GM23338 (cell line): ENCODE results near the gene NEK4. TPM values are rescaled to one million over a fixed set of nuclear protein-coding genes. Genes with fewer than 3 reads are reported as not detected.
A peak's percentile ranks its signal among the peaks of the same experiment; 100 is the strongest.

Experiments
- ATAC-seq: fragments of 200-7000 bp; cut with Tn5 transposase; 3 replicates; pipeline ENCODE4 v1.9.1; 2020
- DNase-seq: peaks from one replicate; pipeline ENCODE4 v3.0.0-alpha.2; 2015; ENCODE audit warnings: low spot score
- H2AFZ ChIP-seq: fragments of 200-600 bp; sonication (generic); 2 replicates; pipeline ENCODE4 v1.8.0; 2016; ENCODE audit warnings: antibody characterized with exemption, mild to moderate bottlenecking, moderate library complexity
- H3F3A ChIP-seq: fragments of 200-600 bp; sonication (generic); replicated peaks from 2 replicates; pipeline ENCODE4 v1.8.0; 2017; ENCODE audit warnings: antibody characterized with exemption, mixed run types, low read depth
- H3K27ac ChIP-seq: fragments of 200-600 bp; sonication (generic); 2 replicates; pipeline ENCODE4 v1.6.1; 2016; ENCODE audit warnings: low read depth
- H3K27me3 ChIP-seq: fragments of 200-600 bp; sonication (generic); 2 replicates; pipeline ENCODE4 v1.8.0; 2016; ENCODE audit warnings: mild to moderate bottlenecking, mixed run types, moderate library complexity; ENCODE audit not compliant: insufficient read depth
- H3K36me3 ChIP-seq: fragments of 200-600 bp; sonication (generic); 2 replicates; pipeline ENCODE4 v1.8.0; 2016; ENCODE audit warnings: mild to moderate bottlenecking; ENCODE audit not compliant: insufficient read depth
- H3K4me1 ChIP-seq: fragments of 200-600 bp; sonication (generic); 2 replicates; pipeline ENCODE4 v1.8.0; 2016; ENCODE audit warnings: mild to moderate bottlenecking, moderate library complexity; ENCODE audit not compliant: insufficient read depth
- H3K4me2 ChIP-seq: fragments of 200-600 bp; sonication (generic); 2 replicates; pipeline ENCODE4 v1.7.1; 2017; ENCODE audit warnings: mixed run types
- H3K4me3 ChIP-seq: fragments of 200-600 bp; sonication (generic); 2 replicates; pipeline ENCODE4 v1.6.1; 2016; ENCODE audit warnings: mixed run types
- H3K79me2 ChIP-seq: fragments of 200-600 bp; sonication (generic); replicated peaks from 2 replicates; pipeline ENCODE4 v1.8.0; 2017; ENCODE audit warnings: mild to moderate bottlenecking; ENCODE audit not compliant: insufficient read depth
- H3K9me2 ChIP-seq: fragments of 200-600 bp; sonication (generic); 2 replicates; pipeline ENCODE4 v1.8.0; 2017; ENCODE audit not compliant: insufficient read depth
- H4K20me1 ChIP-seq: fragments of 200-600 bp; sonication (generic); replicated peaks from 2 replicates; pipeline ENCODE4 v1.8.0; 2017; ENCODE audit warnings: mild to moderate bottlenecking; ENCODE audit not compliant: insufficient read depth
- H3K27ac Mint-ChIP-seq: 2 replicates; pipeline ENCODE4 v1.8.0; 2020; ENCODE audit warnings: inconsistent platforms, mild to moderate bottlenecking, moderate library complexity, mixed read lengths
- H3K27me3 Mint-ChIP-seq: 3 replicates; pipeline ENCODE4 v1.8.0; 2022; ENCODE audit warnings: low read depth, mild to moderate bottlenecking, moderate library complexity, mixed read lengths, inconsistent platforms; ENCODE audit not compliant: insufficient read depth, poor library complexity
- H3K36me3 Mint-ChIP-seq: 3 replicates; pipeline ENCODE4 v1.8.0; 2021; ENCODE audit warnings: low read depth, mild to moderate bottlenecking, inconsistent platforms, moderate library complexity, mixed read lengths
- H3K4me1 Mint-ChIP-seq: 3 replicates; pipeline ENCODE4 v1.8.0; 2020; ENCODE audit warnings: mild to moderate bottlenecking, inconsistent platforms, mixed read lengths
- H3K4me3 Mint-ChIP-seq: 3 replicates; pipeline ENCODE4 v1.8.0; 2021; ENCODE audit warnings: moderate library complexity, mild to moderate bottlenecking, inconsistent platforms, mixed read lengths
- H3K9me3 Mint-ChIP-seq: 3 replicates; pipeline ENCODE4 v1.8.0; 2020; ENCODE audit warnings: moderate library complexity, mild to moderate bottlenecking, inconsistent platforms, mixed read lengths
- CREB1 ChIP-seq: fragments of 250-450 bp; sonication (Bioruptor Pico); IDR thresholded peaks from 2 replicates; pipeline ENCODE4 v1.5.0; 2020; ENCODE audit warnings: low read depth, mild to moderate bottlenecking, moderate library complexity
- CTCF ChIP-seq, 2 experiments: fragments of 200-600 bp in 1 of 2; sonication (generic) in 1 of 2; conservative IDR thresholded peaks; 2 replicates each; pipeline versions ENCODE4 v1.5.1 to v1.6.1; 2016 to 2017; ENCODE audit warnings: antibody characterized with exemption in 2 of 2, low read depth in 2 of 2, mild to moderate bottlenecking in 2 of 2, moderate library complexity in 1 of 2
- EZH2 ChIP-seq: fragments of 200-600 bp; sonication (generic); IDR thresholded peaks from one replicate; pipeline ENCODE4 v1.8.0; 2017; ENCODE audit warnings: antibody characterized with exemption, mild to moderate bottlenecking, low read depth; ENCODE audit not compliant: unreplicated experiment
- EZH2phosphoT487 ChIP-seq: fragments of 200-600 bp; sonication (generic); IDR thresholded peaks from one replicate; pipeline ENCODE4 v1.8.1; 2018; ENCODE audit warnings: antibody characterized with exemption; ENCODE audit not compliant: unreplicated experiment
- JUNB ChIP-seq: IDR thresholded peaks from one replicate; pipeline ENCODE4 v1.6.1; 2016; ENCODE audit warnings: antibody characterized with exemption; ENCODE audit not compliant: unreplicated experiment
- NANOG ChIP-seq: IDR thresholded peaks from 2 replicates; pipeline ENCODE4 v1.6.1; 2016; ENCODE audit warnings: antibody characterized with exemption, borderline replicate concordance
- POLR2AphosphoS5 ChIP-seq: IDR thresholded peaks from 2 replicates; pipeline ENCODE4 v1.6.1; 2016; ENCODE audit warnings: antibody characterized with exemption, low read depth
- REST ChIP-seq: IDR thresholded peaks from one replicate; pipeline ENCODE4 v1.6.1; 2018; ENCODE audit warnings: antibody characterized with exemption; ENCODE audit not compliant: unreplicated experiment
- STAT1 ChIP-seq: IDR thresholded peaks from one replicate; pipeline ENCODE4 v1.6.1; 2016; ENCODE audit warnings: antibody characterized with exemption; ENCODE audit not compliant: unreplicated experiment
- ZNF114 ChIP-seq: fragments of 250-450 bp; sonication (Bioruptor Pico); IDR thresholded peaks from 2 replicates; pipeline ENCODE4 v1.5.0; 2020; ENCODE audit warnings: mild to moderate bottlenecking, moderate library complexity
- ZNF462 ChIP-seq: fragments of 250-450 bp; sonication (Bioruptor Pico); IDR thresholded peaks from 2 replicates; pipeline ENCODE4 v1.5.0; 2020; ENCODE audit warnings: mild to moderate bottlenecking, moderate library complexity
- polyA plus RNA-seq: library from polyadenylated mRNA; unstranded; fragments of >200 nt; fragmentation: Nextera tagmentation; extraction: Ambion mirVana; gene quantifications from 2 replicates; pipeline ENCODE4 v1.2.1, GENCODE V29; 2016
- total RNA-seq: library from RNA; depleted of rRNA; stranded (reverse); fragments of >200 nt; shearing (Covaris generic); gene quantifications from 2 replicates; pipeline ENCODE4 v1.2.3, GENCODE V29; 2014

The NEK4 gene
- total and polyA plus RNA-seq, 2 experiments from 2014 or later, result 8.6 to 42.7 TPM

- TF ChIP-seq REST (no peak), EZH2phosphoT487 (no peak), JUNB (no peak), ZNF114 (CRISPR knock-in tag) (no peak), NANOG (no peak), EZH2 (no peak), CREB1 (CRISPR knock-in tag) (peak; percentile 72), STAT1 (no peak), POLR2AphosphoS5 (peak; percentile 88)
These were observed 64.8 kb downstream of the NEK4 start, which contains the start of the genes GLT8D1 and SPCS1 (continued) for GRCh38 chr3:52705688-52706686.

- Histone ChIP-seq H4K20me1 (peaks cover 15% of the 10 kb centered on the region), H3K9me2 (no peaks in the 10 kb centered on the region), H3K4me2 (peak overlapping the region; percentile 100), H3K36me3 (peaks cover 14% of the 10 kb centered on the region), H3K79me2 (peaks cover 50% of the 10 kb centered on the region), H3K27ac (no peak overlapping the region), H3K27me3 (no peaks in the 10 kb centered on the region), H3K4me1 (peaks cover 10% of the 10 kb centered on the region), H3K4me3 (peak overlapping the region; percentile 99), H3F3A (peaks cover 3% of the 10 kb centered on the region; the same call in 1 of the 2 replicates), H2AFZ (peak overlapping the region; percentile 98)
- DNase-seq (no peak), ATAC-seq (no peak; the same call in 2 of the 3 replicates)
- Mint-ChIP-seq H3K27ac (no peak overlapping the region), H3K36me3 (peaks cover 16% of the 10 kb centered on the region), H3K4me1 (peaks cover 13% of the 10 kb centered on the region), H3K4me3 (peak overlapping the region; percentile 99), H3K9me3 (no peaks in the 10 kb centered on the region), H3K27me3 (peaks cover 14% of the 10 kb centered on the region)
- TF ChIP-seq ZNF114 (CRISPR knock-in tag) (no peak), NANOG (no peak), POLR2AphosphoS5 (no peak), STAT1 (no peak), CREB1 (CRISPR knock-in tag) (no peak), EZH2phosphoT487 (no peak), CTCF (conservative IDR thresholded peaks at IDR 0.05; ENCODE audit: low read depth in 2 of 2) (no peak), ZNF462 (CRISPR knock-in tag) (no peak)
These were observed 65.4 kb downstream of the NEK4 start for GRCh38 chr3:52705438-52705687.
